K562 (cell line): Measurements from ENCODE around the gene TSC22D3. TPM values are rescaled to one million over a fixed set of nuclear protein-coding genes. Genes with fewer than 3 reads are reported as not detected.

ENCODE experiments used
- ATAC-seq: fragments of 200-7000 bp; cut with Tn5 transposase; 3 replicates; pipeline ENCODE4 v1.9.1; 2020; ENCODE audit warnings: moderate library complexity
- BruUV-seq: library from RNA; stranded (reverse); fragments of 400-500 nt; replicated peaks from 2 replicates; lab custom pipeline; 2021; lab: Mats Ljungman, UMichigan
- CTCF ChIA-PET: fragments of 300-600 bp; formaldehyde crosslinking; extraction: SDS; loops from one replicate; lab custom pipeline; 2021; ENCODE audit warnings: low intra/inter-chr PET ratio; lab: Yijun Ruan, JAX
- POLR2A ChIA-PET: fragments of 300-600, 350-650 bp; sonication (Branson Sonifier 250); formaldehyde crosslinking; extraction: SDS; loops from one replicate; lab custom pipeline; 2021; ENCODE audit warnings: antibody characterized with exemption, inconsistent platforms; lab: Yijun Ruan, JAX
- DNase-seq, 4 experiments: peaks; one replicate each; pipeline versions ENCODE4 v3.0.0 to v3.0.0-alpha.2; 2011 to 2018; ENCODE audit warnings: low spot score in 3 of 4, mixed read lengths in 3 of 4; ENCODE audit errors: extremely low read depth in 1 of 4
- FAIRE-seq: peaks from 2 replicates; lab custom pipeline; 2011; peaks lifted over from hg19 to GRCh38; lab: Jason Lieb, UNC
- H2AFZ ChIP-seq: 2 replicates; pipeline ENCODE4 v1.6.0; 2011; ENCODE audit warnings: low read depth, low read length, control low read depth, inconsistent platforms
- H3K27ac ChIP-seq: fragments of 200-600 bp; 3 replicates; pipeline ENCODE4 v1.8.0; 2011; ENCODE audit warnings: low read depth, mild to moderate bottlenecking, control low read depth, inconsistent platforms, low read length, moderate library complexity, mixed read lengths; ENCODE audit errors: extremely low read depth
- H3K27me3 ChIP-seq, 2 experiments: fragments of 300-600 bp in 1 of 2; 2 replicates in 1 of 2; 3 replicates in 1 of 2; pipeline versions ENCODE4 v1.6.0 to v1.8.0; 2011; ENCODE audit warnings: inconsistent platforms in 2 of 2, low read length in 2 of 2, mild to moderate bottlenecking in 1 of 2, mixed read lengths in 1 of 2, moderate library complexity in 1 of 2; ENCODE audit not compliant: control insufficient read depth in 2 of 2, insufficient read depth in 2 of 2
- H3K36me3 ChIP-seq: fragments of 300-600 bp; 3 replicates; pipeline ENCODE4 v1.8.0; 2011; ENCODE audit warnings: mild to moderate bottlenecking, low read length, inconsistent platforms; ENCODE audit not compliant: control insufficient read depth, insufficient read depth
- H3K4me1 ChIP-seq, 2 experiments: fragments of 200-600 bp in 1 of 2; replicated peaks in 1 of 2; 2 replicates in 1 of 2; 3 replicates in 1 of 2; pipeline versions ENCODE4 v1.5.1 to v1.8.0; 2011; ENCODE audit warnings: inconsistent platforms in 2 of 2, low read length in 2 of 2, mild to moderate bottlenecking in 1 of 2, mixed read lengths in 1 of 2, moderate library complexity in 1 of 2; ENCODE audit not compliant: control insufficient read depth in 2 of 2, insufficient read depth in 2 of 2
- H3K4me2 ChIP-seq: 2 replicates; pipeline ENCODE4 v1.6.1; 2011; ENCODE audit warnings: low read length, control low read depth, inconsistent platforms, mixed read lengths; ENCODE audit not compliant: insufficient read depth
- H3K4me3 ChIP-seq: fragments of 200-600 bp; sonication (generic), shearing (Covaris generic); 2 replicates; pipeline ENCODE4 v1.5.1; 2016; ENCODE audit warnings: control low read depth, inconsistent platforms
- H3K79me2 ChIP-seq: fragments of 200-600 bp; 3 replicates; pipeline ENCODE4 v1.8.0; 2011; ENCODE audit warnings: low read length, inconsistent platforms; ENCODE audit not compliant: control insufficient read depth, insufficient read depth
- H3K9ac ChIP-seq, 2 experiments: 2 replicates each; pipeline versions ENCODE4 v1.6.0 to v1.6.1; 2011; ENCODE audit warnings: low read depth in 2 of 2, low read length in 2 of 2, control low read depth in 1 of 2, inconsistent platforms in 1 of 2, mild to moderate bottlenecking in 1 of 2, mixed read lengths in 1 of 2; ENCODE audit not compliant: insufficient read depth in 1 of 2
- H3K9me1 ChIP-seq: one replicate; pipeline ENCODE4 v1.6.0; 2011; ENCODE audit warnings: inconsistent platforms, mild to moderate bottlenecking, low read length, moderate library complexity; ENCODE audit not compliant: control insufficient read depth, insufficient read depth
- H3K9me3 ChIP-seq: replicated peaks from 2 replicates; pipeline ENCODE4 v1.5.1; 2011; ENCODE audit warnings: low read depth, low read length, inconsistent platforms; ENCODE audit not compliant: control insufficient read depth, insufficient read depth
- H4K20me1 ChIP-seq: replicated peaks from 2 replicates; pipeline ENCODE4 v1.6.1; 2011; ENCODE audit warnings: low read length, inconsistent platforms, mixed read lengths; ENCODE audit not compliant: control insufficient read depth, insufficient read depth
- BRF2 ChIP-seq: IDR thresholded peaks from 3 replicates; pipeline ENCODE4 v1.6.1; 2011; ENCODE audit warnings: borderline replicate concordance, mild to moderate bottlenecking; ENCODE audit not compliant: insufficient read length, insufficient read depth
- DACH1 ChIP-seq: fragments of 450-650 bp; IDR thresholded peaks from 2 replicates; pipeline ENCODE4 v1.6.1; 2018; ENCODE audit not compliant: partially characterized antibody
- DLX4 ChIP-seq: fragments of 250-450 bp; sonication (Bioruptor Pico); IDR thresholded peaks from 2 replicates; pipeline ENCODE4 v1.6.1; 2021; ENCODE audit warnings: mild to moderate bottlenecking
- EP400 ChIP-seq: fragments of 450-650 bp; IDR thresholded peaks from 2 replicates; pipeline ENCODE4 v1.6.1; 2017; ENCODE audit warnings: antibody characterized with exemption, mild to moderate bottlenecking, moderate library complexity
- FOXA3 ChIP-seq, 2 experiments: fragments of 450-650 bp in 1 of 2; sonication (generic) in 1 of 2; formaldehyde crosslinking; IDR thresholded peaks in 1 of 2; conservative IDR thresholded peaks in 1 of 2; 2 replicates each; pipeline versions ENCODE4 v1.4.0 to v1.8.0; 2020 to 2022; ENCODE audit warnings: mild to moderate bottlenecking in 2 of 2, missing genetic modification reagents in 1 of 2
- MXD1 ChIP-seq: fragments of 250-450 bp; sonication (Bioruptor Pico); IDR thresholded peaks from 2 replicates; pipeline ENCODE4 v1.8.0; 2021; ENCODE audit warnings: borderline replicate concordance, mild to moderate bottlenecking, moderate library complexity; ENCODE audit not compliant: poor library complexity, severe bottlenecking
- RBM22 ChIP-seq: fragments of 200-400 bp; formaldehyde crosslinking; IDR thresholded peaks from 2 replicates; pipeline ENCODE4 v1.6.1; 2018; ENCODE audit warnings: low read length, low read depth; ENCODE audit not compliant: poor library complexity, severe bottlenecking
- TBL1XR1 ChIP-seq, 2 experiments: IDR thresholded peaks; 2 replicates each; pipeline ENCODE4 v1.6.1; 2012; ENCODE audit warnings: improper control_type of control experiment in 2 of 2, low read length in 2 of 2, mild to moderate bottlenecking in 1 of 2
- ZNF431 ChIP-seq: sonication (generic); formaldehyde crosslinking; IDR thresholded peaks from 2 replicates; pipeline ENCODE4 v1.8.0; 2022; ENCODE audit warnings: mild to moderate bottlenecking, missing genetic modification reagents
- ZNF449 ChIP-seq: fragments of 250-450 bp; sonication (Bioruptor Pico); IDR thresholded peaks from 2 replicates; pipeline ENCODE4 v1.8.0; 2022; ENCODE audit warnings: moderate library complexity, mild to moderate bottlenecking, inconsistent platforms
- ZNF740 ChIP-seq, 3 experiments: fragments of 200-800 bp in 1 of 3; sonication (Bioruptor generic) in 1 of 3; sonication (generic) in 1 of 3; formaldehyde crosslinking in 1 of 3; IDR thresholded peaks; 2 replicates each; pipeline versions ENCODE4 v1.6.1 to v1.8.0; 2016 to 2022; ENCODE audit warnings: mild to moderate bottlenecking in 2 of 3, missing compliant biosample characterization in 2 of 3, missing genetic modification characterization in 2 of 3, missing genetic modification reagents in 1 of 3
- ZNF77 ChIP-seq: fragments of 250-450 bp; sonication (Bioruptor Pico); IDR thresholded peaks from 2 replicates; pipeline ENCODE4 v1.5.0; 2020
- WGBS: fragments of 100-300 bp; shearing (Covaris generic); methylation state at CpG from one replicate; pipeline ENCODE4 v1.1.6; 2016; ENCODE audit warnings: low coverage, mixed read lengths; ENCODE audit not compliant: insufficient coverage; ENCODE audit errors: missing lambda C conversion rate; 5-methylcytosine and 5-hydroxymethylcytosine counted together
- in situ Hi-C: fragments of 300-500 bp; cut with MboI; formaldehyde crosslinking; loops from 4 replicates; pipeline ENCODE4 v1.15.0; 2018; ENCODE audit warnings: inconsistent platforms, mixed read lengths
- intact Hi-C: fragments of 100-400 bp; cut with micrococcal nuclease; formaldehyde crosslinking; loops from 2 replicates; pipeline ENCODE4 v1.14.2; 2022
- polyA plus RNA-seq, 8 experiments: library from polyadenylated mRNA; depleted of rRNA in 4 of 8; stranded (reverse) in 5 of 8; unstranded in 3 of 8; fragments of >200 nt; fragmentation: Nextera tagmentation in 2 of 8; fragmentation: Illumina TruSeq in 1 of 8; extraction: Ambion mirVana in 2 of 8; extraction: Trizol in 1 of 8; gene quantifications; 2 replicates each; pipeline versions ENCODE4 v1.2.1 to v1.2.3, GENCODE V29; 2011 to 2014; ENCODE audit warnings: inconsistent platforms in 1 of 8, missing spikeins in 1 of 8
- total RNA-seq, 7 experiments: library from RNA; depleted of rRNA in 6 of 7; stranded (reverse); fragments of >200 nt in 6 of 7; fragmentation: Illumina TruSeq in 2 of 7; extraction: Trizol in 2 of 7; gene quantifications; 2 replicates each; pipeline versions ENCODE4 v1.2.1 to v1.2.3, GENCODE V29; 2011 to 2021; ENCODE audit warnings: low replicate concordance in 1 of 7

Gene TSC22D3
- total and polyA plus RNA-seq, 9 of the 15 experiments (the other 6 are each of a cell fraction or from before 2014, with no cell fraction given) = 0.48 to 3.0 (median 0.87) TPM

GRCh38 chrX:107686792-107687191 is 88.8 kb downstream of the TSC22D3 start:
- Histone ChIP-seq H3K27ac (no peak overlapping the region), H3K9me1 (no peaks in the 10 kb centered on the region), H3K79me2 (no peaks in the 10 kb centered on the region)
- TF ChIP-seq ZNF449 (no peak), FOXA3 (CRISPR knock-in tag; conservative IDR thresholded peaks at IDR 0.05 in 1 of 2, IDR thresholded peaks at IDR 0.05 in 1 of 2) (no peak), BRF2 (no peak), ZNF77 (CRISPR knock-in tag) (no peak), ZNF431 (CRISPR knock-in tag) (no peak), EP400 (no peak), ZNF740 (CRISPR knock-in tag; IDR thresholded peaks at IDR 0.05) (no peak), ZNF740 (tag; IDR thresholded peaks at IDR 0.05) (no peak), MXD1 (CRISPR knock-in tag) (no peak), DACH1 (no peak), RBM22 (no peak), DLX4 (no peak), TBL1XR1 (IDR thresholded peaks at IDR 0.05; ENCODE audit: low read length in 2 of 2) (no peak)
- TF ChIP-seq, all 486 proteins: peak for 0
- DNase-seq = no peak
- Histone ChIP-seq H3K9ac (no peak overlapping the region), H3K9me3 (no peaks in the 10 kb centered on the region), H2AFZ (no peak overlapping the region), H3K36me3 (no peaks in the 10 kb centered on the region), H3K4me1 (peaks cover 3 to 15% of the 10 kb centered on the region in 2 experiments; a peak in 3 of 5 replicates), H3K27me3 (no peaks in the 10 kb centered on the region), H3K4me3 (no peak overlapping the region), H3K4me2 (no peak overlapping the region), H4K20me1 (no peaks in the 10 kb centered on the region)
- BruUV-seq = no TSS peak
- in situ Hi-C loops (no loop called here), intact Hi-C loops (no loop called here)
- POLR2A ChIA-PET = interaction anchor here (0.7 to 1.2 kb wide), 3 partner anchors 9 to 40 kb away, joined by 3 to 5 read pairs (median 3); no protein-coding TSS in a partner anchor
- CTCF ChIA-PET = no interaction called here
- ATAC-seq = no peak
- FAIRE-seq = no peak
- WGBS = 18% methylated on average over 3 of the region's 3 CpGs
